ENCODE measurements around the gene ACCSL.

The ACCSL gene

GRCh38 chr11:44018829-44019228 is 29.0 kb upstream of the ACCSL start:
- no peak for DNase-seq

GRCh38 chr11:44024977-44025376 is 22.8 kb upstream of the ACCSL start:
- DNase-seq, result no peak

GRCh38 chr11:44025727-44026126 is 22.1 kb upstream of the ACCSL start:
- DNase-seq, result no peak

- DNase-seq, result no peak
Observed at GRCh38 chr11:44028401-44028800, 19.4 kb upstream of the ACCSL start.

GRCh38 chr11:44028816-44029506 is 18.8 kb upstream of the ACCSL start:
- no peak for DNase-seq

GRCh38 chr11:44029507-44029845 is 18.3 kb upstream of the ACCSL start:
- no peak for DNase-seq

- DNase-seq, result no peak
Observed at GRCh38 chr11:44029977-44030911, 17.5 kb upstream of the ACCSL start.

GRCh38 chr11:44030996-44031395 is 16.8 kb upstream of the ACCSL start:
- DNase-seq, result no peak

- DNase-seq, result no peak
Observed at GRCh38 chr11:44031549-44031948, 16.2 kb upstream of the ACCSL start.

GRCh38 chr11:44032299-44033085 is 15.3 kb upstream of the ACCSL start:
- DNase-seq, result no peak

- no peak for DNase-seq
Observed at GRCh38 chr11:44033411-44033850, 14.3 kb upstream of the ACCSL start.

GRCh38 chr11:44033856-44034255 is 13.9 kb upstream of the ACCSL start:
- no peak for DNase-seq

- no peak for DNase-seq
Observed at GRCh38 chr11:44034639-44035038, 13.1 kb upstream of the ACCSL start.

- peak in 1 of 2 donors; percentile 14 for DNase-seq
Observed at GRCh38 chr11:44036811-44037657, 10.7 kb upstream of the ACCSL start.

GRCh38 chr11:44037658-44037998 is 10.2 kb upstream of the ACCSL start:
- no peak for DNase-seq

GRCh38 chr11:44043157-44043556 is 4.6 kb upstream of the ACCSL start:
- DNase-seq, result no peak

GRCh38 chr11:44046182-44046581 is 1.6 kb upstream of the ACCSL start:
- no peak for DNase-seq

- no peak for DNase-seq
Observed at GRCh38 chr11:44047298-44047697, 483 bp upstream of the ACCSL start.

- DNase-seq, result no peak
Observed at GRCh38 chr11:44049832-44050231, 2.1 kb downstream of the ACCSL start.

GRCh38 chr11:44051171-44051570 is 3.4 kb downstream of the ACCSL start:
- DNase-seq, result no peak

- DNase-seq, result no peak
Observed at GRCh38 chr11:44057340-44057739, 9.6 kb downstream of the ACCSL start.

- no peak for DNase-seq
Observed at GRCh38 chr11:44058275-44058674, 10.5 kb downstream of the ACCSL start.
